Body of pancreas (tissue), 4 donors: ENCODE measurements around the gene HASPIN.

Experiments used
- CTCF ChIP-seq, 7 experiments: fragments of 450-650 bp in 4 of 7; fragments of 200-600 bp in 3 of 7; sonication (generic) in 3 of 7; IDR thresholded peaks; one replicate each; pipeline ENCODE4 v1.5.1; 2016 to 2019; ENCODE audit warnings: antibody characterized with exemption in 7 of 7
- POLR2A ChIP-seq, 3 donors: fragments of 450-650 bp; IDR thresholded peaks; one replicate each; pipeline ENCODE4 v1.6.1; 2016; ENCODE audit warnings: antibody characterized with exemption in 3 of 3, mild to moderate bottlenecking in 2 of 3

GRCh38 chr17:3751836-3752235 lies 28.1 kb downstream of the HASPIN start:
- TF ChIP-seq POLR2A (IDR thresholded peaks at IDR 0.05) (no peak), CTCF (IDR thresholded peaks at IDR 0.05) (no peak)
